NCI-H187 (cell line): ENCODE results near the gene TMEM140.
"Not testable (repeated sequence)": the region's sequence is repeated elsewhere in the genome, so short reads cannot be mapped to it uniquely, and the experiment has no call there.

Experiments
- DNase-seq, 2 experiments: peaks; one replicate each; lab custom pipeline; 2025; lab: John Stamatoyannopoulos, UW

TMEM140 gene

GRCh38 chr7:135195156-135195555 lies 47.3 kb downstream of the TMEM140 start:
- DNase-seq = no peak

- DNase-seq = no peak
These were observed 48.2 kb downstream of the TMEM140 start for GRCh38 chr7:135195968-135196629.

- no peak for DNase-seq
These were observed 49.5 kb downstream of the TMEM140 start for GRCh38 chr7:135197343-135197742.

- DNase-seq = no peak
These were observed 50.2 kb downstream of the TMEM140 start for GRCh38 chr7:135197906-135198655.

- no peak for DNase-seq
These were observed 51.6 kb downstream of the TMEM140 start for GRCh38 chr7:135199439-135199838.

GRCh38 chr7:135200821-135201331 lies 53.0 kb downstream of the TMEM140 start:
- DNase-seq = no peak

- no peak for DNase-seq
These were observed 53.5 kb downstream of the TMEM140 start for GRCh38 chr7:135201350-135201749.

GRCh38 chr7:135204341-135204749 lies 56.5 kb downstream of the TMEM140 start:
- DNase-seq = no peak

- DNase-seq = no peak
These were observed 57.0 kb downstream of the TMEM140 start for GRCh38 chr7:135204876-135205275.

- DNase-seq = no peak
These were observed 58.0 kb downstream of the TMEM140 start for GRCh38 chr7:135205850-135206249.

GRCh38 chr7:135206941-135207391 lies 59.1 kb downstream of the TMEM140 start:
- no peak for DNase-seq

- no peak for DNase-seq
These were observed 59.7 kb downstream of the TMEM140 start for GRCh38 chr7:135207406-135208101.

GRCh38 chr7:135208102-135208793 lies 60.4 kb downstream of the TMEM140 start:
- DNase-seq = no peak

- no peak for DNase-seq
These were observed 61.5 kb downstream of the TMEM140 start for GRCh38 chr7:135209225-135209834.

- DNase-seq = no peak
These were observed 63.0 kb downstream of the TMEM140 start for GRCh38 chr7:135210888-135211178.

GRCh38 chr7:135211179-135211945 lies 63.5 kb downstream of the TMEM140 start, which contains the start of gene WDR91:
Gene WDR91, minus strand, starts transcription at chr7:135211526. Its CDS starts 24 bp downstream, at chr7:135211502.
- DNase-seq = peak; percentile 95 to 96

- not testable (repeated sequence) for DNase-seq
These were observed 64.2 kb downstream of the TMEM140 start for GRCh38 chr7:135211946-135212685.

- no peak for DNase-seq
These were observed 66.0 kb downstream of the TMEM140 start for GRCh38 chr7:135213831-135214230.

GRCh38 chr7:135215180-135215579 lies 67.3 kb downstream of the TMEM140 start:
- no peak for DNase-seq

- no peak for DNase-seq
These were observed 67.8 kb downstream of the TMEM140 start for GRCh38 chr7:135215698-135216097.
